Measurements from ENCODE around the gene IGLL1. TPM values are rescaled to one million over a fixed set of nuclear protein-coding genes. Genes with fewer than 3 reads are reported as not detected.
"Not testable (repeated sequence)": the region's sequence is repeated elsewhere in the genome, so short reads cannot be mapped to it uniquely, and the experiment has no call there.

IGLL1 gene
- total RNA-seq, 5 donors from 2014 or later (not counting 1 experiment from before 2014, with no cell fraction given), result 0.30 to 0.64 TPM; not detected in 3

- no peak overlapping the region for H3K4me3 Mint-ChIP-seq
- H3K4me1 ChIP-seq (ENCODE audit: control insufficient read depth in 1 of 2, extremely low read depth in 1 of 2, insufficient read depth in 2 of 2, low read length in 2 of 2), result no peaks in the 10 kb centered on the region
- H3K27me3 ChIP-seq (replicated peaks in 1 of 2; ENCODE audit: control insufficient read depth in 2 of 2, extremely low read depth in 1 of 2, insufficient read depth in 2 of 2, low read length in 1 of 2), result peaks cover 0 to 7% of the 10 kb centered on the region in 2 experiments
- ATAC-seq (replicated peaks in 1 of 4) (no peak), DNase-seq (no peak)
- H3K4me3 ChIP-seq (ENCODE audit: control insufficient read depth in 1 of 2, extremely low read depth in 1 of 2, low read length in 1 of 2), result no peak overlapping the region
- WGBS (ENCODE audit: insufficient coverage), result 100% methylated on average over 1 of the region's 10 CpGs
- H3K4me1 Mint-ChIP-seq, result no peaks in the 10 kb centered on the region
- H3K36me3 ChIP-seq (ENCODE audit: control insufficient read depth in 2 of 2, extremely low read depth in 1 of 2, insufficient read depth in 1 of 2, low read length in 1 of 2), result no peaks in the 10 kb centered on the region
- POLR2A ChIA-PET, result no interaction called here
- no peaks in the 10 kb centered on the region for H3K36me3 Mint-ChIP-seq
- H3K9me3 ChIP-seq, result no peaks in the 10 kb centered on the region
- no peaks in the 10 kb centered on the region for H3K27me3 Mint-ChIP-seq
- H3K27ac ChIP-seq (ENCODE audit: low read length), result no peak overlapping the region
- peaks cover 0 to 10% (median 3%) of the 10 kb centered on the region in 3 donors for H3K9me3 Mint-ChIP-seq
- CTCF ChIA-PET, result no interaction called here
- H3K27ac Mint-ChIP-seq, result no peak overlapping the region
Measured at GRCh38 chr22:23547818-23548500, 32.1 kb downstream of the IGLL1 start.

- CTCF ChIA-PET, result not testable (repeated sequence)
Measured at GRCh38 chr22:23547382-23547781, 32.7 kb downstream of the IGLL1 start.

GRCh38 chr22:23544852-23545251 is 35.2 kb downstream of the IGLL1 start:
- Histone ChIP-seq H3K27ac (ENCODE audit: low read length) (no peak overlapping the region), H3K4me3 (ENCODE audit: control insufficient read depth in 1 of 2, extremely low read depth in 1 of 2, low read length in 1 of 2) (no peak overlapping the region), H3K27me3 (replicated peaks in 1 of 2; ENCODE audit: control insufficient read depth in 2 of 2, extremely low read depth in 1 of 2, insufficient read depth in 2 of 2, low read length in 1 of 2) (peaks cover 0 to 6% of the 10 kb centered on the region in 2 experiments), H3K9me3 (no peaks in the 10 kb centered on the region), H3K4me1 (ENCODE audit: control insufficient read depth in 1 of 2, extremely low read depth in 1 of 2, insufficient read depth in 2 of 2, low read length in 2 of 2) (no peaks in the 10 kb centered on the region), H3K36me3 (ENCODE audit: control insufficient read depth in 2 of 2, extremely low read depth in 1 of 2, insufficient read depth in 1 of 2, low read length in 1 of 2) (no peaks in the 10 kb centered on the region)
- ATAC-seq (replicated peaks in 1 of 4) (no peak), DNase-seq (no peak)
- peaks cover 0 to 10% (median 3%) of the 10 kb centered on the region in 3 donors for H3K9me3 Mint-ChIP-seq
- WGBS (ENCODE audit: insufficient coverage), result no CpG with 5 or more reads among the region's 2 CpGs
- no peak overlapping the region for H3K27ac Mint-ChIP-seq
- no peak overlapping the region for H3K4me3 Mint-ChIP-seq
- ChIA-PET POLR2A (interaction anchor here (0.5 to 0.7 kb wide), 2 partner anchors 247 to 889 kb away, joined by 3 to 5 read pairs; no protein-coding TSS in a partner anchor), CTCF (no interaction called here)
- no peaks in the 10 kb centered on the region for H3K36me3 Mint-ChIP-seq
- H3K4me1 Mint-ChIP-seq, result peaks cover 0 to under 1% (median 0%) of the 10 kb centered on the region in 3 donors
- peaks cover 0 to 2% of the 10 kb centered on the region in 2 donors for H3K27me3 Mint-ChIP-seq

More at GRCh38 chr22:23547382-23547781, 32.7 kb downstream of the IGLL1 start:
- H3K36me3 ChIP-seq (ENCODE audit: control insufficient read depth in 2 of 2, extremely low read depth in 1 of 2, insufficient read depth in 1 of 2, low read length in 1 of 2); H3K4me3 Mint-ChIP-seq; ATAC-seq (replicated peaks in 1 of 4); H3K27me3 ChIP-seq (replicated peaks in 1 of 2; ENCODE audit: control insufficient read depth in 2 of 2, extremely low read depth in 1 of 2, insufficient read depth in 2 of 2, low read length in 1 of 2); H3K36me3 Mint-ChIP-seq; DNase-seq; H3K9me3 Mint-ChIP-seq; H3K27ac Mint-ChIP-seq; H3K27me3 Mint-ChIP-seq; H3K4me1 ChIP-seq (ENCODE audit: control insufficient read depth in 1 of 2, extremely low read depth in 1 of 2, insufficient read depth in 2 of 2, low read length in 2 of 2); H3K4me1 Mint-ChIP-seq; POLR2A ChIA-PET; H3K4me3 ChIP-seq (ENCODE audit: control insufficient read depth in 1 of 2, extremely low read depth in 1 of 2, low read length in 1 of 2); H3K27ac ChIP-seq (ENCODE audit: low read length); H3K9me3 ChIP-seq: not testable (repeated sequence)
- WGBS (ENCODE audit: insufficient coverage), result 80% methylated on average over 2 of the region's 5 CpGs

- H3K27me3 Mint-ChIP-seq; H3K36me3 ChIP-seq (ENCODE audit: control insufficient read depth in 2 of 2, extremely low read depth in 1 of 2, insufficient read depth in 1 of 2, low read length in 1 of 2); H3K4me3 ChIP-seq (ENCODE audit: control insufficient read depth in 1 of 2, extremely low read depth in 1 of 2, low read length in 1 of 2); H3K36me3 Mint-ChIP-seq; ATAC-seq (replicated peaks in 1 of 4); DNase-seq; POLR2A ChIA-PET; H3K9me3 ChIP-seq; H3K4me3 Mint-ChIP-seq; H3K4me1 ChIP-seq (ENCODE audit: control insufficient read depth in 1 of 2, extremely low read depth in 1 of 2, insufficient read depth in 2 of 2, low read length in 2 of 2); H3K9me3 Mint-ChIP-seq; H3K27ac Mint-ChIP-seq; H3K27ac ChIP-seq (ENCODE audit: low read length); H3K27me3 ChIP-seq (replicated peaks in 1 of 2; ENCODE audit: control insufficient read depth in 2 of 2, extremely low read depth in 1 of 2, insufficient read depth in 2 of 2, low read length in 1 of 2): not testable (repeated sequence)
- peaks cover 2 to 12% (median 9%) of the 10 kb centered on the region in 3 donors for H3K4me1 Mint-ChIP-seq
- CTCF ChIA-PET, result interaction anchor here in 1 of 2 donors (0.6 kb wide), 1 partner anchor 64 kb away, joined by 3 read pairs; no protein-coding TSS in a partner anchor
- WGBS (ENCODE audit: insufficient coverage), result no CpG with 5 or more reads among the region's 1 CpG
Measured at GRCh38 chr22:23543506-23544000, 36.5 kb downstream of the IGLL1 start.

GRCh38 chr22:23542933-23543332 is 37.2 kb downstream of the IGLL1 start:
- ATAC-seq (replicated peaks in 1 of 4) (no peak), DNase-seq (no peak)
- Mint-ChIP-seq H3K36me3 (no peaks in the 10 kb centered on the region), H3K4me3 (no peak overlapping the region), H3K27ac (no peak overlapping the region), H3K27me3 (peaks cover 0 to 2% of the 10 kb centered on the region in 2 donors), H3K4me1 (peaks cover 2 to 12% (median 9%) of the 10 kb centered on the region in 3 donors), H3K9me3 (peaks cover 0 to 5% (median 3%) of the 10 kb centered on the region in 3 donors)
- CTCF ChIA-PET, result no interaction called here
- Histone ChIP-seq H3K27me3 (replicated peaks in 1 of 2; ENCODE audit: control insufficient read depth in 2 of 2, extremely low read depth in 1 of 2, insufficient read depth in 2 of 2, low read length in 1 of 2) (no peaks in the 10 kb centered on the region), H3K4me1 (ENCODE audit: control insufficient read depth in 1 of 2, extremely low read depth in 1 of 2, insufficient read depth in 2 of 2, low read length in 2 of 2) (peaks cover 0 to 4% of the 10 kb centered on the region in 2 experiments), H3K27ac (ENCODE audit: low read length) (no peak overlapping the region), H3K9me3 (no peaks in the 10 kb centered on the region), H3K4me3 (ENCODE audit: control insufficient read depth in 1 of 2, extremely low read depth in 1 of 2, low read length in 1 of 2) (no peak overlapping the region), H3K36me3 (ENCODE audit: control insufficient read depth in 2 of 2, extremely low read depth in 1 of 2, insufficient read depth in 1 of 2, low read length in 1 of 2) (no peaks in the 10 kb centered on the region)
- POLR2A ChIA-PET, result no interaction called here
- 40% methylated on average over 1 of the region's 5 CpGs for WGBS (ENCODE audit: insufficient coverage)

- DNase-seq; H3K27me3 Mint-ChIP-seq; H3K9me3 Mint-ChIP-seq; H3K9me3 ChIP-seq; H3K27ac Mint-ChIP-seq; H3K27me3 ChIP-seq (replicated peaks in 1 of 2; ENCODE audit: control insufficient read depth in 2 of 2, extremely low read depth in 1 of 2, insufficient read depth in 2 of 2, low read length in 1 of 2); ATAC-seq (replicated peaks in 1 of 4); H3K4me3 Mint-ChIP-seq; H3K4me1 ChIP-seq (ENCODE audit: control insufficient read depth in 1 of 2, extremely low read depth in 1 of 2, insufficient read depth in 2 of 2, low read length in 2 of 2); H3K4me3 ChIP-seq (ENCODE audit: control insufficient read depth in 1 of 2, extremely low read depth in 1 of 2, low read length in 1 of 2); CTCF ChIA-PET; H3K27ac ChIP-seq (ENCODE audit: low read length); POLR2A ChIA-PET; H3K36me3 ChIP-seq (ENCODE audit: control insufficient read depth in 2 of 2, extremely low read depth in 1 of 2, insufficient read depth in 1 of 2, low read length in 1 of 2); H3K36me3 Mint-ChIP-seq: not testable (repeated sequence)
- WGBS (ENCODE audit: insufficient coverage), result no CpG with 5 or more reads among the region's 3 CpGs
- H3K4me1 Mint-ChIP-seq, result peaks cover 2 to 12% (median 9%) of the 10 kb centered on the region in 3 donors
Measured at GRCh38 chr22:23542391-23542790, 37.7 kb downstream of the IGLL1 start.
